Mucosa of stomach (tissue), 1 donor: ENCODE data around the gene DPYD.

ENCODE experiments used
- H3K27me3 ChIP-seq: one replicate; pipeline ENCODE4 v1.7.0; 2013; ENCODE audit warnings: mild to moderate bottlenecking, low read length; ENCODE audit not compliant: control insufficient read depth, insufficient read depth
- H3K36me3 ChIP-seq: one replicate; pipeline ENCODE4 v1.7.0; 2013; ENCODE audit warnings: low read length; ENCODE audit not compliant: control insufficient read depth, insufficient read depth
- H3K4me1 ChIP-seq: one replicate; pipeline ENCODE4 v1.7.0; 2013; ENCODE audit warnings: mild to moderate bottlenecking, low read length; ENCODE audit not compliant: control insufficient read depth, insufficient read depth
- H3K4me3 ChIP-seq: one replicate; pipeline ENCODE4 v1.7.0; 2013; ENCODE audit warnings: low read length
- H3K9ac ChIP-seq: one replicate; pipeline ENCODE4 v1.7.0; 2013; ENCODE audit warnings: mild to moderate bottlenecking, low read length, moderate library complexity
- H3K9me3 ChIP-seq: one replicate; pipeline ENCODE4 v1.7.0; 2013; ENCODE audit warnings: mild to moderate bottlenecking, low read length, moderate library complexity; ENCODE audit not compliant: control insufficient read depth
- donor health status: Pancreatic carcinoma.

DPYD gene

DNA sequence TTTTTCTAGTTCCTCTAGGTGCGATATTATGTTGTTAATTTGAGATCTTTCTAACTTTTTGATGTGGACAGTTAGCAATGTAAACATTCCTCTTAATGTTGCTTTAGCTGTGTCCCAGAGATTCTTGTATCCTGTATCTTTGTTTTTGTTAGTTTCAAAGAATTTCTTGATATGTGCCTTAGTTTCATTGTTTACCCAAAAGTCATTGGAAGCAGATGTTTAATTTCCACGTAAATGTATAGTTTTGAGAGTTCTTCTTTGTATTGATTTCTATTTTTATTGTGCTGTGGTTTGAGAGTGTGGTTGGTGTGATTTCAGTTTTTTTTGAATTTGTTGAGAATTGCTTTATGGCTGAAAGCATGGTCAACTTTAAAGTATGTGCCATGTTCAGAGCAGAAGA is 879.8 kb downstream of the DPYD start:
- Histone ChIP-seq H3K4me3 (no peak overlapping the region), H3K9ac (no peak overlapping the region), H3K36me3 (no peaks in the 10 kb centered on the region), H3K4me1 (no peaks in the 10 kb centered on the region), H3K9me3 (no peaks in the 10 kb centered on the region), H3K27me3 (no peaks in the 10 kb centered on the region)

GRCh38 chr1:97038410-97038809 is 882.4 kb downstream of the DPYD start:
- no peak overlapping the region for H3K4me3 ChIP-seq
- no peaks in the 10 kb centered on the region for H3K9me3 ChIP-seq
- H3K9ac ChIP-seq = no peak overlapping the region
- H3K36me3 ChIP-seq = no peaks in the 10 kb centered on the region
- H3K4me1 ChIP-seq = no peaks in the 10 kb centered on the region
- H3K27me3 ChIP-seq = no peaks in the 10 kb centered on the region

DNA sequence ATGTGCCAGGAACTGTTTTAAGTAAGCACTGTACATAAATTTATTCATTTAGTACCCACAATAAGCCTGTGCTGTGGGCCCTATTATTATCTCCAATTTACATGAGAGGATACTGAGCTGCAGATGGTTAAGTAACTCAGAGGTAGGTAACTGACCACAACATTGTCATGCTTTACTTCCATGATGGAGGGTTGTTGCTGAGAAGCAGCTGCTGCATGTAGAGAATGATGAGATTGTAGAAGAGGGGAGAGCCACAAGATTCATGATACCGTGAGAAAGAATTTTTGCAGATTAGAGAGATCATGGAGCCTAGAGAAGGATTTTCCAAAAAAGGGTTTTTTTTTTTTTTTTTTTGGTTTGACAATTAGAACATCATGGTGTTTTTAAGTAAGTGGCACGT is 886.2 kb downstream of the DPYD start:
- no peaks in the 10 kb centered on the region for H3K4me1 ChIP-seq
- no peaks in the 10 kb centered on the region for H3K36me3 ChIP-seq
- H3K9ac ChIP-seq = no peak overlapping the region
- H3K27me3 ChIP-seq = no peaks in the 10 kb centered on the region
- H3K4me3 ChIP-seq = no peak overlapping the region
- no peaks in the 10 kb centered on the region for H3K9me3 ChIP-seq

DNA sequence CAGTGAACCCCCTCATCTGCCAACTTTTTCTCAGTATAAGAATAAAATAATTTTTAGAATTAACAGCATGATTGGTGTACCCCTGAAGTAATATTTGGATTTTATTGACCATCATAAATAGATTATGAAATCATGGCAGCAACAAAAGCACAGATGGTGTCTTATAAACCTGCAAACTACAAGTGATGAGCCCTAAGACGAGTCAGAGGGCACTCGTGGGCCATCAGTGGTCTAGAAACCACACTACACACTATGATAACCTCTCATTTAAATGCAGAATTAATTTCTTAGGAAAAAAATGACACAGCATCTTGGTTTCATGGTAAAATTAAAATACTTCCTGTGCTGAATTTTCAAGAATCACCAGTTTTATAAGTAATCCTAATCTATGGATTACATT is 886.9 kb downstream of the DPYD start:
- Histone ChIP-seq H3K27me3 (no peaks in the 10 kb centered on the region), H3K9me3 (no peaks in the 10 kb centered on the region), H3K4me3 (no peak overlapping the region), H3K9ac (no peak overlapping the region), H3K4me1 (no peaks in the 10 kb centered on the region), H3K36me3 (no peaks in the 10 kb centered on the region)
